Right renal cortex interstitium (tissue), 3 donors: ENCODE data around the gene BMX. TPM values are rescaled to one million over a fixed set of nuclear protein-coding genes. Genes with fewer than 3 reads are reported as not detected.

ENCODE experiments used
- DNase-seq, 3 donors: peaks; one replicate each; pipeline ENCODE4 v3.0.0-alpha.2; 2013; ENCODE audit warnings: low read depth in 3 of 3, low spot score in 2 of 3
- polyA plus RNA-seq, 3 donors: library from polyadenylated mRNA; unstranded; fragments of 120-200 nt; gene quantifications; one replicate each; pipeline ENCODE4 v1.2.1, GENCODE V29; 2013; ENCODE audit not compliant: insufficient read length in 3 of 3

The BMX gene
- polyA plus RNA-seq, 3 donors = 0.31 to 0.51 (median 0.51) TPM

DNA sequence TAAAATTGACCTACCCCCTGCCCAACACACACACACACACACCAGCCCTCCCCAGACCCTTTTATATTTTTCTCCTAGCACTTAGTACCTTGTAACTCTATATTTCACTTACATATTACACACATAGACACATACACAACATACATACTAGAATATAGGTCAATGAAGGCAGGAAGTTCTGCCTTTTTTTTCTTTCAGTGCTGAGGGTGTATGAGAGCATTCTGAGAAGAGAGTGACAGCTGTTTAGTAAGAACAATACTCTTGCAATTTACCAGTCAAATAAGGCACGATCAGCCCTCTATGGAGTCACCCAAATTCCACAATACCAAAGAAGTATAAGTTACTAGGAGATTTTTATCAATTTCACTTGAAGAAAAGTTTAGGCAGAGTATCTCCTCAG, 66.7 kb downstream of the BMX start:
- no peak for DNase-seq

DNA sequence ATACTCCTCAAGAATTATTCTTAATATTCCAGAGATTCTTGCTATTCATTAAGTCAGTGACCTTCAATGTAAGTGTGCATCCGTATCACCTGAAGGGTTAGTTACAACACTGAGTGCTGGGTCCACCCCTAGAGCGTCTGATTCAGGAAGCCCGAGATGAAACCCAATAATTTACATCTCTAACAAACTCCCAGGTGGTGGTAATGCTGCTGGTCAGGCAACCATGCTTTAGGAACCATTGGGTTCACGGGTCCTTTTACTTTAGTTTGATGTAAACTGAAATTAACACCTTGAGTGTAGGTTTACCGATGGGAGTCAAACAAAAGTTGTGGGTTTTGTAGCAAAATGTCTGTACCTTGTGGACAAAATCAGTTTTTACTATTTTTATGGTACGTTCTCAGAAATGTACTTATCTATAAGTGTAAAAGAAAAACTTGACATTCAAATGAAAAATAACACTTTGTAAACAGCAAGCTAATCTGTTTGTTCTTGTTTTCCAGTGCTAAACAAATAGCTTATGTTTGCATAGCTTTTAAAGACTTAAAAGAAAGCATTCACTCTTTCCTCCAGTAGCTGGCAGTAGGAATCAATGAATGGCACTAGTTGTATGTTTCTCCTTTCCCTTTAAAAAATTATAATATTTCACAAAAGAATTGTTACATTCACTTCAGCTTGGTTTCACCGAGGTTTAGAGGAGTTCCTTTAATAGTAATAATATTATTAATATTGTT, 67.4 kb downstream of the BMX start:
- DNase-seq = no peak

DNA sequence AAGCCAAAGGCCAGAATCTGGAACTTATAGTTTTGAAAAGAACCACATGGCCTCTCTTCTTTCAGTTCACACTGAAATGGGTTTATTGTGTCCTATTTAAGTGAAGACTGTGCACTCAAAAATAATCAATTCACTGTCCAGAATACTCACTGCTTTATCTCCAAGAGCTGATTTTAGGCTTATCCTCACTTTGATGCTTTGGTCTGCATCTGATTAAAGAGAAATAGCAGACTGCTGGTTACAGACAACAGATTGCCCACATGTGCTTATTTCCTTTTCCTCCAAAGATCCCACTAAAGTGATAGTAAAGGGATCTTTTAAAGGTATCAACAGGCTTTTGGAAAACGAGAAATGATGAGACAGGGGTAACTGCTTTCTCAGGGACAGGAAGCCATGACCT, 69.5 kb downstream of the BMX start:
- DNase-seq = no peak

DNA sequence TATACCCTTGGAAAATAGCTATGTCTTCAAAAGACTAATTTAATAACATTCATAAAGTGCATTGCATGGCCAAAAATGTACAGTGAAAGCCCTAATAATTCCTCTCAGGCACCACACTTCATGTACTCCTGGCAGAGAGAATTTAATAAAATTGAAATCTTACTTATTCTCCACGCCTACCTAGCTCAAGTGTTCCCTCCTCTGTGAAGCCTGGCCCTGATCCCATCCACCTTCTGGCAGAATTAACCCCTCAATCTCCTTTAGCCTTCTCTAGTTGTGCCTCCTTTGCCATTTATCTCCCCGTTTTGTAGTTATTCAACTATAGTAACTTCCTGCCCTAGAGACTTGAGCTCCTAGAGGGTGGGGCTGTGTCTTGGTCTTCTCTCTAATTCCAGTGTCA, 73.4 kb downstream of the BMX start:
- DNase-seq = no peak

DNA sequence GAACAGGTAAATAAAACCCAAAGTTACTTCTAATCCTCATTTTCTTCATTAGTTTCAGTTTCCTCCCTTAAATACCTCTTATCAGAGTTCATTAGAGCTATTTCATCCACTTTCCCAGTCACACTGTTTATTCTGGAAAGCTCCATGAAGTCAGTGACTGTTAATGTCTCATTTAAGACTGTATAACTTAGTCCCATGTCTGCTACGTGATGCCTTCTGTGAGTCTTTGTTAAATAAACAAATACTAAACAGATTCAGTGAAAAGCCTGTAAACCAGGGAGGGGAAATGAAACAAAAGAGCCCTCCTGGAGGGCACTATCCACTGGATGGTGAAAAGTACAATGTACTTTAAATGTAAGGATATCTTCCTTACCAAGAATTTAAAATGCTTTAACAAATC, 75.4 kb downstream of the BMX start:
- DNase-seq = no peak

DNA sequence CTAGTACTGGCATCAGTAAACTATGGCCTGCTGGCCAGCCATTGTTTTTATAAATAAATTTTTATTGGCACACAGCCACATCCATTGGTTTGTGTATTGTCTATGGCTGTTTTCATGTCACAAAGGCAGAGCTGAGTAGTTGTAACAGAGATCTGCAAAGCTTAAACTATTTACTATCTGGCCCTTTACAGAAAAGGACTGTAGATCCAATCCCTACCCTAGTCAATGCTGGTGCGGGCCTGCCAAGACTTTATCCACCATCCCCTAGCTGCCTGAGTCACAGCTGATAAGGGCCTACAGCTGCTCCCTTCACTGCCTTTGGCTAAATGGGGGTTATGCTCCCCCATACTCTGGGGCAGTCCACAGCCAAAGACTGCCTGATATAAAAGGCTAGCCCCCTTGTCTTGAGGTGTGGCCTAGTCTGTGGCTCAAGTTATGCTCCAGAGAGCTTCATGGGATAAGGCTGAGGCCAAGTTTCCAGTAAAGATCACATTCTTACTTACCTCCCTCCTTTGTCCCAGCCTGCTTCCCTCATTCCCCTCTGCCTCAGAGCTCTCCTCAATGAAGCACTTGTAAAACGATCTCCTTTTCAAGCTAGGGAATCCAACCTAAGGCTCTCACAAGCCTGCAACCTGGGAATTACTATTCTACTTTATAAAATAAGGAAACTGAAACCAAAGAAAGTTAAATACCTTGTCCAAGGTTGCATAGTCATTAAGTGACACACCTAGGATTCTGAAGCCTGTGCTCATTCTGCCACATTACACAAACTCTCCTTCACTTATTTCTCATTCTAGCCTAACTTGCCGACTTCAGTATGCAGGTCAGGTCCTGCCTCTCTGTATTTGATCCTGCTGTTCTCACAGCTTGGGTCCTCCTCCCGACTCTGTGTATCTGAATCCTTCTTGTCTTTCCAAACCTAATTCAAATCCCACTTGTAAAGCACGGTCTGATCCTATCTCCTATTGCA, 79.5 kb downstream of the BMX start:
- no peak for DNase-seq

DNA sequence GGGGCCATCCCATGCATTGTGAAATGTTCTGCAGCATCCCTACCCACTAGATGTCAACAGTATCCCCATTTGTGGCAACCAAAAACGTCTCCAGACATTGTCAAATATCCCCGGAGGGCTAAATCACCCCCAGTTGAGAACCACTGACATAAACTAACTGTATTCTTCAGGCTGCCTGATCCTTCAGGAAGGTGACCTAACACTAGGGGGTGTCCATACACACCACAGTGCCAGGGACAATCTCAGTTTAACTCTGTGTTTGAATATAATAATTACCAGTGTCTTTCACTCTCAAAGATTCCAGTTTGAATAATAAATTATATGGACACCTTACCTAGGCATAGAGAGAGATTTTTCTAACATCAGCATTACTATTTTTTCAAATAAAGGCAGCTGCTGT, 93.8 kb downstream of the BMX start:
- no peak for DNase-seq

DNA sequence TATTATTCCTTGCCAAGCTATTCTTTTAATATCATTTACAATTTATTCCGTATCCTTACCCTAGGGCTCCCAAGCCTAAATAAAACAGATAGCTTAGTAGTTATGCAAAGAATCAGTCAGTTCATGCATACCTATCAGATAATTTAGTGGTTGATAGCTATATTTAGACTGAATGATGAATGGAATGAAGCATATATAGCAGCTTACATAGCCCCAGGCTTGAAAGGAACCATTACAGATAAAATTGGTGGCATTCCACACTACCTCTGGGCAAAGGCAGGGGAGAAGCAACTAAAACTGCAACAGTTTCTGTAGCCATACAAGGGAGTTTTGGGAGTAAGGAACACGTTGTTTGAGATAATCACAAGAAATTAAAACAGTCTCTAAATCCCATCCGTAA, 97.4 kb downstream of the BMX start:
- no peak for DNase-seq

DNA sequence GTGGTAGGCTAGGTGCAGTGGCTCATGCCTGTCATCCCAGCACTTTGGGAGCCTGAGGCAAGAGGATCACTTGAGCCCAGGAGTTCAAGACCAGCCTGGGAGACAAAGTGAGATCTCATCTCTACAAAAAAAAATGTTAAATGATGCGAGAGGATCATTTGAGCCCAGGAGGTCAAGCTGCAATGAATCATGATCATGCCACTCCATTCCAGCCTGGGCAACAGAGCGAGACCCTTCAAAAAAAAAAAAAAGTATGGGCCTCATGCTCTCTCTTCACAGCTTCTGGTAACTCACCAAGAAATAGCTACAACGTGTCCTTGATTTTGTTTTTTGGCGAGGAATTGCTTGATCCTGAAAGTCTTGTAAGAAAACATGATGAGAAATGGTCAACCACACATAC, 98.9 kb downstream of the BMX start:
- no peak for DNase-seq

DNA sequence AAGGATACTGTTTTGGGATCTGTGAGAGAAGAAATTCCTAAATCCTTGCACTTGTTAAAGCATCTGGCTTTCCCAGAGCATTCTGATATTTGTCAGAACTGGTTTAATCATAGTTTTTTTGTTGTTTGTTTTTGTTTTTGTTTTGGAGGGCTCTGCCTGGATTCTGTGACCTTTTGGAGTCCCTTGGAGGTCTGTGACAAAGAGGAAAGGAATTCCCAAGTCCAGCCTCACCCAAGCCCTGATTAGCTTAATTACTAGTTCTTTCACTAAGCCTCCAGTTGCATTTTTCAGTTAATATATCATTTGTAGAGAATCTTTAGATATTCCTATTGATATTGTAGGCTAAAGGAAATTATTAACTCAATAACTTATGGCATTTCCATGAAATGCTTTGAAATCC, 99.4 kb downstream of the BMX start:
- no peak for DNase-seq

DNA sequence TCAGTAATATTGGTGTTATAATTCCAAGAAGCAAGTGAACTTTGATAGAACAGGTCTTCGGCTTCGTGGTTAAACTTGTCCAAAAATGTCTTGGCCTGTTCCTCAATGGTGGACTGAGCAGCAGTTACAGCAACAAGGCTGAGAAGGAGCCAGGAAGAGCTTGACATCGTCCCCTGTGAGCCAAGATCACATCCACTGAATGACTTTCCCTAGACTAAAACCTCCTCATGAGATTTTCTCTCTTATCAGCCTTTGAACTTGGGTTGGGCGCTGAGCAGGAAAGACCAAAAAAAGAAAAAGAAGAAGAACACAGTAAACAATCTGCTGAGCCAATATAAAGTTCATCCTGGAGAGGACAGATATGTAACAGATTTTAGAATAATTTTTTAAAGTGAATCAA, 100.1 kb downstream of the BMX start, which contains the start of gene ACE2:
Gene ACE2 (minus strand): TSS at position 216 of the 400 bp plus-strand sequence. CDS start 49 bp downstream, at position 167.
- no peak for DNase-seq

DNA sequence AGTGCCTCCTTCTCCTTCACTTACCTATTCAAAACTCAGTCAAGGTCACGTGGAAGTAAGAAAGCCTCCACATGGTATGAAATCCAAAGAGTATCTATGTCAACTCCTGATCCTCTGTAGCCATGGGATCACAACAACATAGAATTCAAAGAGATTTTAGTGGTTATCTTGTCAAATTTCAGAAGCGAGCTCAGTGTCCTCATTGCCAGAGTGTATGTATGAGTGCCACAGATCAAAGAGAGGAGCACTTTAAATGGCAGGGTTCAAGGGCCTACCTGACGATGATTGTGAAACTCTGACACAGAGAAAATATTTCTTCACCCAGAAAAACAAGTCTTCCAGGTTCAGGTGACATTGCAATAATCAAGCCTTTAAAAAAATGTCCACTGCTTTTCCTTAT, 101.3 kb downstream of the BMX start:
- DNase-seq = no peak

DNA sequence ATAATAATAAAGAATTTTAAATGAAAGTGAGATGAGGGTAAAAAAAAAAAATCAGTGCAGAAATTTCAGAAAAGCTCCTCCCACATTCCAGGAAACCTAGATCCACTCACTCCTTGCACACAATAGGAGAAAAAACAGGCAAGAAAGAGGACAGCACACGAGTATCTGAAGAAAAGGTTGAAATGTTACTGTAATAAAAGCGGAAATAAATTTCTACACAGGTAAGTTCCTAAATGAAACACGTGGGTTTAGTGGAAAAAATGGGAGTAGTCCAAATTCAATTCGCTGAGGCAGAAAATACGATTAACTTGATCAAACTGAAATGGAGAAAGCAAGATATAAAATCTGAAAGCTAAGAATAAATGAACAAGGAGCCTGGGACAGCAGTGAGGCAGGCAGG, 102.2 kb downstream of the BMX start:
- no peak for DNase-seq

DNA sequence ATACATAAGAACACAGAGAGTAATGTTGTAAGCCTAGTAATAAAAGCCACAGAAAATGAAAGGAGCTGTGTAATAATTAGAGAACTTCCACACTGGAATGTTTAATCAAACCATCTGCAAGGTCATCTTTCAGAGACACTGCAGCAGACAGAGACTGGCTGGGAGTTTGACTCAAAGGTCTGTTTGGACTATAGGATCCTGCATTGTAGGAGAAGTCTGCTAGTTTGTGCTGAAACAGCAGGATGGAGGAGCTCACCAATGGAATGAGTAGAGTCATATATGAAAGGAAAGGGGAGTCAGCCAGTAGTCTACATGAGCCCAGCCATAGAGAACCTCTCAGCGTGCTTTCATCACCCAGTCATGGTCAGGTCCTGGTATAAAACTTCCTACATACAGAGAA, 104.6 kb downstream of the BMX start:
- DNase-seq = no peak

Other genes with a start within 250 kb of the BMX start
- gene ASB9, start 230.7 kb upstream of the BMX start, polyA plus RNA-seq = 10 to 100 TPM; 11.5 to 15.1 (median 12.6) TPM
- gene ASB11, start 185.2 kb upstream of the BMX start, polyA plus RNA-seq = under 1 TPM in 1 of 3 donors, not detected in 2; 0.07 TPM
- 10 to 100 TPM; 13.0 to 17.5 (median 14.2) TPM for gene PIGA, start 165.3 kb upstream of the BMX start, polyA plus RNA-seq
- gene VEGFD, start 116.4 kb upstream of the BMX start, polyA plus RNA-seq = under 1 TPM; 0.06 to 0.31 (median 0.22) TPM
- 1 to 10 TPM; 4.4 to 5.9 (median 5.2) TPM for gene PIR, start 7.5 kb upstream of the BMX start, polyA plus RNA-seq
- 10 to 100 TPM; 44.8 to 65.3 (median 65.2) TPM for gene ACE2, start 100.2 kb downstream of the BMX start, polyA plus RNA-seq
- 10 to 100 TPM; 26.1 to 27.4 (median 27.0) TPM for gene CLTRN, start 164.0 kb downstream of the BMX start, polyA plus RNA-seq
- 1 to 10 TPM; 6.8 to 8.4 (median 7.2) TPM for gene CA5B, start 237.5 kb downstream of the BMX start, polyA plus RNA-seq